MCF 10A (cell line): ENCODE data around the gene AKNA. TPM values are rescaled to one million over a fixed set of nuclear protein-coding genes. Genes with fewer than 3 reads are reported as not detected.

Source experiments
- BruUV-seq: library from RNA; stranded (reverse); fragments of 400-500 nt; replicated peaks from 2 replicates; lab custom pipeline; 2021; lab: Mats Ljungman, UMichigan
- CTCF ChIA-PET: fragments of 300-600 bp; sonication (Branson Sonifier 250); formaldehyde crosslinking; extraction: SDS; loops from one replicate; lab custom pipeline; 2021; ENCODE audit warnings: antibody characterized with exemption, inconsistent platforms; lab: Yijun Ruan, JAX
- POLR2A ChIA-PET: fragments of 300-600, 350-650 bp; sonication (Branson Sonifier 250); formaldehyde crosslinking; extraction: SDS; loops from one replicate; lab custom pipeline; 2020; ENCODE audit warnings: antibody characterized with exemption, inconsistent platforms; lab: Yijun Ruan, JAX
- DNase-seq: peaks from one replicate; pipeline ENCODE4 v3.0.0-alpha.2; 2018; ENCODE audit not compliant: unreplicated experiment
- H3K27ac Mint-ChIP-seq: one replicate; pipeline ENCODE4 v1.8.0; 2022; ENCODE audit warnings: mild to moderate bottlenecking, low read depth, mixed read lengths; ENCODE audit not compliant: unreplicated experiment
- H3K27me3 Mint-ChIP-seq: one replicate; pipeline ENCODE4 v1.8.0; 2022; ENCODE audit warnings: mixed read lengths; ENCODE audit not compliant: insufficient read depth, unreplicated experiment
- H3K36me3 Mint-ChIP-seq: one replicate; pipeline ENCODE4 v1.8.0; 2022; ENCODE audit warnings: mild to moderate bottlenecking, moderate library complexity, mixed read lengths; ENCODE audit not compliant: insufficient read depth, unreplicated experiment
- H3K4me1 Mint-ChIP-seq: one replicate; pipeline ENCODE4 v1.8.0; 2022; ENCODE audit warnings: mixed read lengths; ENCODE audit not compliant: insufficient read depth, unreplicated experiment
- H3K4me3 Mint-ChIP-seq: one replicate; pipeline ENCODE4 v1.8.0; 2022; ENCODE audit warnings: mild to moderate bottlenecking, moderate library complexity, mixed read lengths; ENCODE audit not compliant: unreplicated experiment
- H3K9me3 Mint-ChIP-seq: one replicate; pipeline ENCODE4 v1.8.0; 2022; ENCODE audit warnings: mixed read lengths; ENCODE audit not compliant: unreplicated experiment
- intact Hi-C: fragments of 100-400 bp; cut with micrococcal nuclease; formaldehyde crosslinking; loops from 2 replicates; pipeline ENCODE4 v1.14.1; 2022
- total RNA-seq: library from RNA; stranded (reverse); gene quantifications from 2 replicates; pipeline ENCODE4 v1.2.3, GENCODE V29; 2022
- TF ChIP-seq, protein P1 (sequence below): fragments of 200-600 bp; IDR thresholded peaks from one replicate; pipeline ENCODE4 v1.8.0; 2022; ENCODE audit warnings: antibody characterized with exemption, mild to moderate bottlenecking; ENCODE audit not compliant: unreplicated experiment

AKNA gene
- total RNA-seq, 1 experiment from 2014 or later = 10.9 TPM

DNA sequence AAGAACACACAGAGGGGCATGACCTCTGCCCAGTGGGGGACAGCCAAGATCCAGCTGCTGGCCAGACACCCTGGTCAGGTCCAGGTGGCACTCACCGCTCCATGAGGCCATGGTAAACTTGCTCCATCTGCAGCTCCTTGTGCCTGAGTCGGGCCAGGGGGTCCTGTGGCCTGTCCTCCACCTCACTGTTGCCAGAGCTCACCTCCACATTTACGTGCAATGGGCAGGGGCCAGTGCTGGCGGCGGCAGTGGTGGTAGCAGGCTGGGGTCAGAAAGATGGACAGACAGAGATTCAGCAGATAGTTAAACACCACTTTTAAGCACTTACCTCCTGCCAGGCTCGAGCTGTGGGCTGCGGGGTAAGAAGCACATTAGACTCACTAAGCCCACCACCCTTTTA, 28.0 kb downstream of the AKNA start:
- no peaks in the 10 kb centered on the region for H3K27me3 Mint-ChIP-seq
- intact Hi-C loops = no loop called here
- no TSS peak for BruUV-seq
- no peak overlapping the region for H3K4me3 Mint-ChIP-seq
- H3K27ac Mint-ChIP-seq = no peak overlapping the region
- ChIA-PET POLR2A (no interaction called here), CTCF (no interaction called here)
- DNase-seq = no peak
- no peaks in the 10 kb centered on the region for H3K9me3 Mint-ChIP-seq
- TF ChIP-seq, protein P1, sequence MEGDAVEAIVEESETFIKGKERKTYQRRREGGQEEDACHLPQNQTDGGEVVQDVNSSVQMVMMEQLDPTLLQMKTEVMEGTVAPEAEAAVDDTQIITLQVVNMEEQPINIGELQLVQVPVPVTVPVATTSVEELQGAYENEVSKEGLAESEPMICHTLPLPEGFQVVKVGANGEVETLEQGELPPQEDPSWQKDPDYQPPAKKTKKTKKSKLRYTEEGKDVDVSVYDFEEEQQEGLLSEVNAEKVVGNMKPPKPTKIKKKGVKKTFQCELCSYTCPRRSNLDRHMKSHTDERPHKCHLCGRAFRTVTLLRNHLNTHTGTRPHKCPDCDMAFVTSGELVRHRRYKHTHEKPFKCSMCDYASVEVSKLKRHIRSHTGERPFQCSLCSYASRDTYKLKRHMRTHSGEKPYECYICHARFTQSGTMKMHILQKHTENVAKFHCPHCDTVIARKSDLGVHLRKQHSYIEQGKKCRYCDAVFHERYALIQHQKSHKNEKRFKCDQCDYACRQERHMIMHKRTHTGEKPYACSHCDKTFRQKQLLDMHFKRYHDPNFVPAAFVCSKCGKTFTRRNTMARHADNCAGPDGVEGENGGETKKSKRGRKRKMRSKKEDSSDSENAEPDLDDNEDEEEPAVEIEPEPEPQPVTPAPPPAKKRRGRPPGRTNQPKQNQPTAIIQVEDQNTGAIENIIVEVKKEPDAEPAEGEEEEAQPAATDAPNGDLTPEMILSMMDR = no peak
- peaks cover 14% of the 10 kb centered on the region for H3K4me1 Mint-ChIP-seq
- peaks cover 36% of the 10 kb centered on the region for H3K36me3 Mint-ChIP-seq

DNA sequence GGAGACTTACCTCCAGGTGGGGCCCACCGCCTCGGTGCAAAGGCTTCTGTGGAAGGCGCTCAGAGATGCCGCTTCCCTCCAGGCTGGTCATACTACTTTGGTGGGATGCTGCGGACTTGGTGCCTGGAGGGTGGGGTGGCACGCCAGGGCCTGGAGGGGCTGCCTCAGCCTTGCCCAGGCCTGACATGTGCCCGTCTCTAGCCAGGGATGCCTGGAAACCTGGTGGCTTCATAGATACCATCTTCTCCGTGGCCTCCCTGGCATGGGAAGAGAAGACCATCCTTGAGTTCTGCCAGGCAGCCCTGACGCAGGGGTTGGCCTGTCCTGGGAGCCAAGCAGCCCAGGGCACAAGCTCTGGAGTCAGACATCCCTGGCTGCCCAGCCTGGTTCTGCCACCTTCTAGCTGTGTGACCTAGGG, 29.9 kb downstream of the AKNA start:
- Mint-ChIP-seq H3K27me3 (no peaks in the 10 kb centered on the region), H3K27ac (no peak overlapping the region), H3K9me3 (no peaks in the 10 kb centered on the region), H3K4me3 (no peak overlapping the region), H3K4me1 (no peaks in the 10 kb centered on the region), H3K36me3 (peaks cover 36% of the 10 kb centered on the region)
- BruUV-seq = no TSS peak
- TF ChIP-seq, protein P1 = no peak
- ChIA-PET CTCF (no interaction called here), POLR2A (no interaction called here)
- intact Hi-C loops = no loop called here
- DNase-seq = no peak

DNA sequence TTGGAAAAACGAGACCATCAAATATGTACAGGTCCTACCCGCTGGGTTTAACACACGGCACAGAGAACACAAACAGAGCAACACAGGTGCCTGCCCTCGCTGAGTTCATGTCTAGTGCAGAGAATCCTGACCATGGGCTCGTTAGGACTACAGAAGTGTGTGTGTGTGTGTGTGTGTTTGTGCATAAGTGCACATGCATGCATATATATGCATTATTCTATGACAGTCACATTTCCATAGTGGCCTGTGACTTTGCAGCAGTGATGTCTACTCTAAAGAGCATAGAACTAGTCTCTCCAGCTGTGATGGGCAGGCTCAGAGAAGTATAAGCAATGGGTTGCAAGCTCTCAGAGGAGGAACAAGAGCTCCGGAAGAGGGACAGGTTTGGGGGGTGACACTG, 30.4 kb downstream of the AKNA start:
- H3K27me3 Mint-ChIP-seq = no peaks in the 10 kb centered on the region
- ChIA-PET CTCF (interaction anchor here (0.7 kb wide), 1 partner anchor 266 kb away, joined by 4 read pairs; no protein-coding TSS in a partner anchor), POLR2A (no interaction called here)
- no peak overlapping the region for H3K27ac Mint-ChIP-seq
- H3K4me1 Mint-ChIP-seq = no peaks in the 10 kb centered on the region
- no peak for DNase-seq
- peaks cover 36% of the 10 kb centered on the region for H3K36me3 Mint-ChIP-seq
- no peak overlapping the region for H3K4me3 Mint-ChIP-seq
- no TSS peak for BruUV-seq
- intact Hi-C loops = no loop called here
- H3K9me3 Mint-ChIP-seq = no peaks in the 10 kb centered on the region
- TF ChIP-seq, protein P1 = no peak

DNA sequence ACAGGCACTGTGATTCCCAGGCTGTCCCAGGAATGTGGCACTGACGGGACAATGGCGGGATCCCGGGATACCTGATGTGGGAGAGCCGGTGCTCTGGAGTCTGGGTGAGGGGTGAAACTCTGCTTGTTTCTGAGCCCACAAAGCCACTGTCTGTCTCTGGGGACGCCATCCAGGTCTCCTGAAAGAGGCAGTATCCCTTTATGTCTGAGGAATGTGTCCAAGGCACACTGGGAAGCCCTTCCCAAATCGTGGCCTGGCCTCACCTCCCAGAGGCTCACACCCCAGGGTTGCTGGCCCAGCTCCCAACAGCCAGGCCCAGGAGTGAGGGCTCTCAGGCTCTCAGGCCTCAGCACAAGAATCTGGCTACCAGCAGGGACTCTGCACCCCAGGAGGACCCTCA, 31.0 kb downstream of the AKNA start:
- BruUV-seq = no TSS peak
- H3K27me3 Mint-ChIP-seq = no peaks in the 10 kb centered on the region
- no peak overlapping the region for H3K4me3 Mint-ChIP-seq
- POLR2A ChIA-PET = no interaction called here
- no peaks in the 10 kb centered on the region for H3K4me1 Mint-ChIP-seq
- intact Hi-C loops = no loop called here
- H3K27ac Mint-ChIP-seq = no peak overlapping the region
- H3K9me3 Mint-ChIP-seq = no peaks in the 10 kb centered on the region
- peaks cover 34% of the 10 kb centered on the region for H3K36me3 Mint-ChIP-seq
- TF ChIP-seq, protein P1 = no peak
- CTCF ChIA-PET = interaction anchor here (0.6 to 1.4 kb wide), 4 partner anchors 17 to 304 kb away, joined by 3 to 4 read pairs (median 3); no protein-coding TSS in a partner anchor
- no peak for DNase-seq
